Inflammatory macrophage (primary cell): ENCODE results near the gene MAIP1.

ENCODE experiments used
- DNase-seq, 2 donors: peaks; one replicate each; pipeline ENCODE4 v3.0.0-alpha.2; 2020 to 2022

The MAIP1 gene

DNA sequence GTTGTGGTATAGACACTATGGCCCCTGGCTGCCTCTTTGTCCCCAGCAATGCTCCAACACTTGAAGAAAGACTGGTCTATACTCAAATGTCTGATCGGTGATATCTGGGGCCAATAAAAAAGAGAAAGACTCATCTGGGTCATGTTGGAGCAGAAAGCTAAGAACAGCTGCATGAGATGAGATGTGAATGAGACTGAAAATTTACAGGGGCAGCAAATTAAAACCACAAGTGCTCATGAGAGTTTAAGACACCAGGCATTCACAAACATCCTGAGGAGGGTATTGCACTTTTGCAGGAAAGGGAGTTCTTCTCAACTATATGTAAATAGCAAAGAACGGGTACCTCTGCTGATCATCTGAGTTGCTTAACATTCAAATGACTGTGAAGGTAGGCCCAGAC lies 36.3 kb downstream of the MAIP1 start:
- DNase-seq = no peak

DNA sequence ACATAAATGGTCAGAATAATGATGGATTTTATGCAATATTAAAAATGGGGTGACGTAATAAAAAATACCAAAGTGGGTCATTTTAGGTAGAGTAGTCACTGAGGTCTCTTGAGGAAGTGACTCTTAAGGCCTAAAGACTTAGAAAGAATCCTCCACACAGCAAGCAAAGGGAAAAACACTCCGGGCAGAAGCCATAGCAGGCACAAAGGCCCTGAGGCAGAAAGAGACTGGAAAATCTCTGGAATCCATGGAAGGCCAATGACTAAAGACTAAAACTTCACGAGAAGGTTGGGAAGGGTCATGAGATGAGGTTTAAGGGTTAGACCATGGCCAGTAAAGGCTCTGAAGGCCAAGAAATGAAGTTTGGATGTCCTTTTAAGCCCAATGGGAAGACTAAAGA lies 36.9 kb downstream of the MAIP1 start:
- DNase-seq = no peak

- no peak for DNase-seq
Observed at GRCh38 chr2:199994371-199994770, 39.0 kb downstream of the MAIP1 start.

- DNase-seq = no peak
Observed at GRCh38 chr2:199994896-199995295, 39.5 kb downstream of the MAIP1 start.

- no peak for DNase-seq
Observed at GRCh38 chr2:199997296-199997695, 41.9 kb downstream of the MAIP1 start.

GRCh38 chr2:199999166-199999565 lies 43.8 kb downstream of the MAIP1 start:
- no peak for DNase-seq

DNA sequence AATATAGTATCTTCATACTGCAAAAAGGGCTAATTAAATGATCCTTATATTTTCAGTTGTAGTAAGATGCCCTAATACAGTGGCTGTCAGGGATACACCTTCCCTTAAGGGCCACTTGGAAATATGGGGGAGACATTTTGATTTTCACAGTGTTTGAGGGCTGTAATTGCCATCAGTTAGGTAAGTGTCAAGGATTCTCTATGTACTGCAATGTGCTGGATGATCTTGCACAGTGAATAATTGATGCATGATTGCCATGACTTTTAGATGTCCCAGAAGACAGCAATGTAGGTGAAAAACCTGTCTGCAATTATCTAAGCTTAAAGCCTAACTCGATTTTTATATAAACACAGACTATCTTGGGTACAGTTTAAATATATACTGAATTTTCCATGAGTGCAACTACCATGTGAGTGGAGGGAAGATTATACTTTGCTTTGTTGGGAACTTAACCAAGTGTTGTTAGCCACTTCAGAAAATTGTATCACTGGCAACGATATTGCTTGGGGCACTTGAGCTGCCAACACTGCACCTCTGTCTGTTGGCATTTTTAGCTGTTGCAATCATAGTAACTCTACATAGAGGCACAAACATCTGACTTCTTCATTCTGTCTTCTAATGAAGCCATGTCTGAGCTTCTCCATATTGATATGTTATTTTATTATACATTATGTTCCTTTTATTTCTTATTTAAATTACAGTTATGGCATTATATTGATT lies 45.2 kb downstream of the MAIP1 start:
- no peak for DNase-seq

DNA sequence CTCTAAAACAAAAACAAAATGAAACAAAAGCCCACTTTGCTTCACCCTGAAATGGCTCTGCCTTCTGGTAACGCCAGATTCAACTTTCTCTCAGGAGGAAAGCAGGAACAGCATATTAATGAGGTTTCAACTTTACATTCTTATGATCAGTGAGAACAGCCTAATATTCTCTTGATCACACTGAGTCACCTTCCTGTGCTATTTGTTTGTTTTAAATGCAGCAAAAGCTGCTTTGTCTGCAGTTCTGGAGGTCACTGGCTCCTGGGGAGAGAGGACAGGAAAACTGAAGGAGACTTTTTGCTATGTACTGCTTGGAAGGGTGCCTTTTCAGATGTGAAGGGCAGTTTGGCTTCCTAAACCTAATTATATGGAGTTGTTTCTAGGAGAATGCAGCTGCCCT lies 48.1 kb downstream of the MAIP1 start:
- DNase-seq = no peak

DNA sequence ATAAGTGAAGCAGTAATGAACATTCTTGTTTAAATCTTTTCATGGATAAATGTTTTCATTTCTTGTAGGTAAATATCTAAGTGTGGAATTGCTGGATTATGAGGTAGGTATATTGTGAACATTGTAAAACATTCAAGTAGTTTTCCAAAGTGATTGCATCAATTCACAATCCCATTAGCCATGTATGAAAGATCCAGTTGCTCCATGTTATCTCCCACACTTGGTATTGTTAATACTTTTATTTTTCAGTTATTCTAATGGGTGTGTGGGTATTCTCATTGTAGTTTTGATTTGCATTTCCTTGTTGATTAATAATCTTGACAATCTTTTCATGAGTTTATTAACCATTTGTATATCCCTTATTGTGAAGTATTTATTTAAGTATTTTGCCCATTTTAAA lies 50.3 kb downstream of the MAIP1 start:
- no peak for DNase-seq

GRCh38 chr2:200007306-200007705 lies 51.9 kb downstream of the MAIP1 start:
- no peak for DNase-seq

- DNase-seq = no peak
Observed at GRCh38 chr2:200012401-200012800, 57.0 kb downstream of the MAIP1 start.
